ENCODE measurements around the gene PDE9A. TPM values are rescaled to one million over a fixed set of nuclear protein-coding genes. Genes with fewer than 3 reads are reported as not detected.

Gene PDE9A
- total RNA-seq, 2 donors from 2014 or later, result 45.9 to 62.4 TPM

DNA sequence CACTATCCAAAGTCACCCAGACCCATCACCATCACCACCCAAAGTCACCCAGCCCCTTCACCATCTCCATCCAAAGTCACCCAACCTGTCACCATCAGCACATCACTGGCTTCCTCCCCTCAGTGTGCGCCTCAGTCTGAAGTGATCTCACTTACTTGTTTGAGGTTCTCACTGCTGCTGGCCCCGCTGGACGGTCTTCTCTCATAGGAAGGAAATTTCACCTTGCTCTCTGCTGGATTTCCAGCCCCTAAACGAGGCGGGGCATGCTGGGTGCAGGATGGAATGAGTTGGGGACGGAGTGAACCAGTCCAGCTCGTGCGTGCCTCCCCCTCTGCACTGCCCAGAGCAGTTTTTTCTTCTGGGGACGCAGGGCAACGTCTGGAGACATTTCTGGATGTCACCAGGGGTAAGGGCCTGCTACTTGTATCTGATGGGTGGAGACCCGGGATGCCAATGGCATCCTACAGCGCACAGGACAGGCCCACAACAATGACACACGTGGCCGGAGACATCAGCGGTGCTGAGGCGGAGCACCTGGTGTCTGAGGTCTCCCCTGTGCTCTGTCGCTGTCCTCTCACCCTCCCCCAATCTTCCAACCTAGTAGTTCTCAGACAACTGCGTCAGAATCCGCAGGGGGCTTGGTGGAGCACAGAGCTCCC is 38.6 kb downstream of the PDE9A start:
- H3K4me3 Mint-ChIP-seq, result no peak overlapping the region
- H3K27ac Mint-ChIP-seq, result no peak overlapping the region
- no peaks in the 10 kb centered on the region for H3K4me1 Mint-ChIP-seq
- H3K36me3 ChIP-seq (ENCODE audit: control insufficient read depth, insufficient read depth, low read length), result peaks cover 74% of the 10 kb centered on the region
- no peak overlapping the region for H3K9ac ChIP-seq (ENCODE audit: extremely low read depth, low read length, poor library complexity, severe bottlenecking)
- no peak overlapping the region for H3K4me3 ChIP-seq (ENCODE audit: low read length)
- TF ChIP-seq, protein P1, sequence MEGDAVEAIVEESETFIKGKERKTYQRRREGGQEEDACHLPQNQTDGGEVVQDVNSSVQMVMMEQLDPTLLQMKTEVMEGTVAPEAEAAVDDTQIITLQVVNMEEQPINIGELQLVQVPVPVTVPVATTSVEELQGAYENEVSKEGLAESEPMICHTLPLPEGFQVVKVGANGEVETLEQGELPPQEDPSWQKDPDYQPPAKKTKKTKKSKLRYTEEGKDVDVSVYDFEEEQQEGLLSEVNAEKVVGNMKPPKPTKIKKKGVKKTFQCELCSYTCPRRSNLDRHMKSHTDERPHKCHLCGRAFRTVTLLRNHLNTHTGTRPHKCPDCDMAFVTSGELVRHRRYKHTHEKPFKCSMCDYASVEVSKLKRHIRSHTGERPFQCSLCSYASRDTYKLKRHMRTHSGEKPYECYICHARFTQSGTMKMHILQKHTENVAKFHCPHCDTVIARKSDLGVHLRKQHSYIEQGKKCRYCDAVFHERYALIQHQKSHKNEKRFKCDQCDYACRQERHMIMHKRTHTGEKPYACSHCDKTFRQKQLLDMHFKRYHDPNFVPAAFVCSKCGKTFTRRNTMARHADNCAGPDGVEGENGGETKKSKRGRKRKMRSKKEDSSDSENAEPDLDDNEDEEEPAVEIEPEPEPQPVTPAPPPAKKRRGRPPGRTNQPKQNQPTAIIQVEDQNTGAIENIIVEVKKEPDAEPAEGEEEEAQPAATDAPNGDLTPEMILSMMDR (conservative IDR thresholded peaks at IDR 0.05), result no peak
- no peaks in the 10 kb centered on the region for H3K4me1 ChIP-seq (ENCODE audit: control insufficient read depth, insufficient read depth, low read length)
- no peaks in the 10 kb centered on the region for H3K27me3 ChIP-seq (ENCODE audit: control insufficient read depth, insufficient read depth, low read length, poor library complexity, severe bottlenecking)
- H3K27me3 Mint-ChIP-seq (ENCODE audit: insufficient read depth), result no peaks in the 10 kb centered on the region
- 92 to 96% methylated on average over 11 to 19 of the region's 19 CpGs for WGBS, 2 experiments (ENCODE audit: insufficient coverage in 1 of 2, insufficient read length in 1 of 2)
- no peak for DNase-seq
- H3K9me3 ChIP-seq (ENCODE audit: control insufficient read depth, low read length), result no peaks in the 10 kb centered on the region
- H3K27ac ChIP-seq (ENCODE audit: low read depth, low read length), result no peak overlapping the region
- H3K36me3 Mint-ChIP-seq (ENCODE audit: low read depth), result peaks cover 48% of the 10 kb centered on the region
- H3K9me3 Mint-ChIP-seq, result no peaks in the 10 kb centered on the region

DNA sequence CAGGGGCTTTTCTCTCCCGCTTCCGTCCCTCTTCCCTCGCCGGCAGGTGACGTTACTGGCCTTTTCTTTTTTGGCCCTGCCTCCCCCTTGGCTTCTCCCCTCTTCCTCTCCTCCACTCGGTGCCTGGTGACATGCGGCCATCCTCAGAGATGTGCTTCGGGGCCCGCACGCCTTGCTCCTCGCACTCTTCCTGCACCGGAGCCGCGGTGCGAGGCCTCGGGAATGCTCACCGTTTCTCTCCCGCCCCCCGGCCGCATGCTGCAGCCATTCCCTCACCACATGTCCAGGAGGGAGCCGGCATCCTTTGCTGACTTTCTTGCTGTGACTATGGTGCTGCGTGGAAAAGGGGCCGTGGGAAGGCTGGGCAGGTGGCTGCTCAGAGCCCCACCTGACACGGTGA is 39.3 kb downstream of the PDE9A start:
- Histone ChIP-seq H3K9ac (ENCODE audit: extremely low read depth, low read length, poor library complexity, severe bottlenecking) (no peak overlapping the region), H3K27ac (ENCODE audit: low read depth, low read length) (no peak overlapping the region), H3K9me3 (ENCODE audit: control insufficient read depth, low read length) (no peaks in the 10 kb centered on the region), H3K4me1 (ENCODE audit: control insufficient read depth, insufficient read depth, low read length) (no peaks in the 10 kb centered on the region), H3K36me3 (ENCODE audit: control insufficient read depth, insufficient read depth, low read length) (peaks cover 74% of the 10 kb centered on the region), H3K4me3 (ENCODE audit: low read length) (no peak overlapping the region), H3K27me3 (ENCODE audit: control insufficient read depth, insufficient read depth, low read length, poor library complexity, severe bottlenecking) (no peaks in the 10 kb centered on the region)
- no peaks in the 10 kb centered on the region for H3K4me1 Mint-ChIP-seq
- H3K27ac Mint-ChIP-seq, result no peak overlapping the region
- H3K4me3 Mint-ChIP-seq, result no peak overlapping the region
- TF ChIP-seq, protein P1 (conservative IDR thresholded peaks at IDR 0.05), result no peak
- WGBS, 2 experiments (ENCODE audit: insufficient coverage in 1 of 2, insufficient read length in 1 of 2), result 95% methylated on average over 18 to 24 of the region's 24 CpGs
- no peaks in the 10 kb centered on the region for H3K27me3 Mint-ChIP-seq (ENCODE audit: insufficient read depth)
- no peak for DNase-seq
- H3K9me3 Mint-ChIP-seq, result no peaks in the 10 kb centered on the region
- H3K36me3 Mint-ChIP-seq (ENCODE audit: low read depth), result peaks cover 49% of the 10 kb centered on the region

DNA sequence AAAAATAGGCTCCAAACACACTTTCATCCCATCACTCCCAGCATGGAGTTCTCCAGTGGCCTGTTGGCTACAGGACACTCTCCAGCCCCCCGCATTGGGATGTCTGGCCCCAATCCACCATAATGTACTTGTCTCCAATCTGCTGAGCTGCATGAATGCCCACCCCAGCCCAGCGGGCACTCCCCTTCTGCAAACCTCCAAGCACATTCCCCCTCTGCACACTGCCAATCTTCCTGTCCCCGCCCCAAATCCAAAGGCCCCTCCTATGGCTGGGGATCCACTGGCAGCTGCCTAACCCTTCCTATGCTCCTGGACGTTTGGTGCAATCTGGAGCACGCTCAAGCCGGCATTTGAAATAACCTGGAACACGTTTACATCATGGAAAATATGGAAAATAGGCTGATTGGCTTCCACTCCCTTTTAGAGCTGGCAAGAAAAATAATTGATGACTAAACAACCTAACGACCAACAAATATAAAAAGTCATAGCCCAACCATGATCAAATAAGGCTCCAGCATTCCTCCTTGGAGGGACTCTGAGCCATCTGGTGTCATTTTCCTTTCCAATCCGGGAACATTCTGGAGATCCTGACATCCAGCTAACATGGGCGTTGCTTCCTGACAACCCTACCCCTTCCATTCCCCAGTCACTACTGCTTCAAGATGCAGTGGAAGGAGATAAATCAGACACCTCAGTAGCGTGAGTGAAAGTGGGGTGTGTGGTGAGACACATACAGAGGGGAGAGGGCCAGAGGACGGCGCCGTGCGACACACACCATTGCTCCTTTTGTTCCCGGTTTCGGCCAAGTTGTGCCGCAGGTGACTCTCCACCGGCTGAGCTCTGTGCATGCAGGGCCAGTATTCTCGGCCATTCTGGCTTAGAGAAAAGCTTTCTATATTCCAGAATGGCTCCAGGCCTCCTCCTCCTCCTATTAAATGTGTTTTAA is 41.6 kb downstream of the PDE9A start:
- Mint-ChIP-seq H3K27me3 (ENCODE audit: insufficient read depth) (no peaks in the 10 kb centered on the region), H3K9me3 (no peaks in the 10 kb centered on the region), H3K4me1 (no peaks in the 10 kb centered on the region), H3K27ac (no peak overlapping the region), H3K4me3 (no peak overlapping the region), H3K36me3 (ENCODE audit: low read depth) (peaks cover 54% of the 10 kb centered on the region)
- DNase-seq, result peak; percentile 22
- H3K27ac ChIP-seq (ENCODE audit: low read depth, low read length), result no peak overlapping the region
- peaks cover 65% of the 10 kb centered on the region for H3K36me3 ChIP-seq (ENCODE audit: control insufficient read depth, insufficient read depth, low read length)
- H3K9me3 ChIP-seq (ENCODE audit: control insufficient read depth, low read length), result no peaks in the 10 kb centered on the region
- TF ChIP-seq, protein P1 (conservative IDR thresholded peaks at IDR 0.05), result no peak
- H3K4me1 ChIP-seq (ENCODE audit: control insufficient read depth, insufficient read depth, low read length), result no peaks in the 10 kb centered on the region
- no peaks in the 10 kb centered on the region for H3K27me3 ChIP-seq (ENCODE audit: control insufficient read depth, insufficient read depth, low read length, poor library complexity, severe bottlenecking)
- WGBS, 2 experiments (ENCODE audit: insufficient coverage in 1 of 2, insufficient read length in 1 of 2), result 95 to 98% methylated on average over 15 to 20 of the region's 20 CpGs
- no peak overlapping the region for H3K9ac ChIP-seq (ENCODE audit: extremely low read depth, low read length, poor library complexity, severe bottlenecking)
- no peak overlapping the region for H3K4me3 ChIP-seq (ENCODE audit: low read length)
